Tibial nerve (tissue), 4 donors: ENCODE results near the gene CLIC5. TPM values are rescaled to one million over a fixed set of nuclear protein-coding genes. Genes with fewer than 3 reads are reported as not detected.
A peak's percentile ranks its signal among the peaks of the same experiment; 100 is the strongest.

Experiments used
- DNase-seq, 2 donors: peaks; one replicate each; pipeline ENCODE4 v3.0.0-alpha.2; 2019; ENCODE audit warnings: low spot score in 2 of 2
- H3K27ac ChIP-seq, 4 donors: fragments of 200-600 bp; sonication (generic) in 3 of 4; one replicate each; pipeline ENCODE4 v1.5.1; 2017 to 2019; ENCODE audit warnings: mild to moderate bottlenecking in 1 of 4
- H3K27me3 ChIP-seq, 2 donors: fragments of 200-600 bp; sonication (generic) in 1 of 2; one replicate each; pipeline versions ENCODE4 v1.5.1 to v1.6.0; 2017 to 2019
- H3K36me3 ChIP-seq, 3 donors: fragments of 200-600 bp; sonication (generic); one replicate each; pipeline ENCODE4 v1.5.1; 2018 to 2019
- H3K4me1 ChIP-seq, 4 donors: fragments of 200-600 bp; sonication (generic) in 3 of 4; one replicate each; pipeline ENCODE4 v1.5.1; 2017 to 2019
- H3K4me3 ChIP-seq, 4 donors: fragments of 200-600 bp; sonication (generic) in 3 of 4; one replicate each; pipeline ENCODE4 v1.5.1; 2017 to 2019; ENCODE audit warnings: mild to moderate bottlenecking in 1 of 4, moderate library complexity in 1 of 4
- H3K9me3 ChIP-seq, 4 donors: fragments of 200-600 bp; sonication (generic) in 3 of 4; one replicate each; pipeline ENCODE4 v1.5.1; 2017 to 2019
- EP300 ChIP-seq, 2 donors: sonication (generic); formaldehyde crosslinking; IDR thresholded peaks; one replicate each; pipeline ENCODE4 v1.6.1; 2017; ENCODE audit warnings: antibody characterized with exemption in 2 of 2, mild to moderate bottlenecking in 1 of 2
- POLR2A ChIP-seq, 2 donors: fragments of 450-650 bp; IDR thresholded peaks; one replicate each; pipeline ENCODE4 v1.6.1; 2017; ENCODE audit warnings: antibody characterized with exemption in 2 of 2, mild to moderate bottlenecking in 2 of 2, moderate library complexity in 2 of 2
- WGBS, 2 donors: methylation state at CpG; one replicate each; pipeline ENCODE4 v1.1.5; 2018; 5-methylcytosine and 5-hydroxymethylcytosine counted together
- total RNA-seq, 4 donors: library from RNA; depleted of rRNA; stranded (reverse); fragments of >200 nt; gene quantifications; one replicate each; pipeline ENCODE4 v1.1.0, GENCODE V29; 2016
- TF ChIP-seq, protein P1 (sequence below), 5 experiments: fragments of 200-600 bp in 3 of 5; fragments of 450-650 bp in 2 of 5; sonication (generic) in 3 of 5; IDR thresholded peaks; one replicate each; pipeline ENCODE4 v1.5.1; 2016 to 2019; ENCODE audit warnings: antibody characterized with exemption in 5 of 5, mild to moderate bottlenecking in 3 of 5, moderate library complexity in 2 of 5

CLIC5 gene
- total RNA-seq, 4 donors from 2014 or later, result 6.6 to 47.2 (median 34.8) TPM

DNA sequence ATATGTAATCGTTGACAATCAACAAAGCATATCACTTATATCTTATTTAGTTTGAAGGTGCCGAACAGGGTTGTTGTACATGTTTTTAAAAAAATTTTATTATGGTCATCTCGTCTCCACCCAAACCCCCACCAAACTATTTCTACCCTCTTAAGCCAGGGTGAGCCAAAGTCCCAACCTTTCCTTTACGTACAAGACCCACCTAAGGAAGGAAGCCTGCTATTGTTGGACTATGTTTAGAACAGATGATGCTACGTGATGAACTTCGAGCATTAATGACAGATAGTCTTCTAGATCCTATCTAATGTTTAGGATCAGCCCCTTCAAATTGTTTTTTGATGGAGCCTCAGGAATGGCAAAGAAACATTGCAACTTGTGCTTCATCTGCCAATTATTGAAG lies 44.4 kb downstream of the CLIC5 start:
- H3K27ac ChIP-seq, result no peak overlapping the region
- peaks cover 0 to 5% (median 3%) of the 10 kb centered on the region in 4 donors for H3K9me3 ChIP-seq
- no peaks in the 10 kb centered on the region for H3K36me3 ChIP-seq
- peaks cover 0 to 56% (median 4%) of the 10 kb centered on the region in 4 donors for H3K4me1 ChIP-seq
- H3K4me3 ChIP-seq, result no peak overlapping the region
- WGBS, 2 donors, result 85 to 90% methylated on average over 6 of the region's 6 CpGs
- TF ChIP-seq EP300 (IDR thresholded peaks at IDR 0.05) (no peak), POLR2A (IDR thresholded peaks at IDR 0.05) (no peak)
- TF ChIP-seq, protein P1, sequence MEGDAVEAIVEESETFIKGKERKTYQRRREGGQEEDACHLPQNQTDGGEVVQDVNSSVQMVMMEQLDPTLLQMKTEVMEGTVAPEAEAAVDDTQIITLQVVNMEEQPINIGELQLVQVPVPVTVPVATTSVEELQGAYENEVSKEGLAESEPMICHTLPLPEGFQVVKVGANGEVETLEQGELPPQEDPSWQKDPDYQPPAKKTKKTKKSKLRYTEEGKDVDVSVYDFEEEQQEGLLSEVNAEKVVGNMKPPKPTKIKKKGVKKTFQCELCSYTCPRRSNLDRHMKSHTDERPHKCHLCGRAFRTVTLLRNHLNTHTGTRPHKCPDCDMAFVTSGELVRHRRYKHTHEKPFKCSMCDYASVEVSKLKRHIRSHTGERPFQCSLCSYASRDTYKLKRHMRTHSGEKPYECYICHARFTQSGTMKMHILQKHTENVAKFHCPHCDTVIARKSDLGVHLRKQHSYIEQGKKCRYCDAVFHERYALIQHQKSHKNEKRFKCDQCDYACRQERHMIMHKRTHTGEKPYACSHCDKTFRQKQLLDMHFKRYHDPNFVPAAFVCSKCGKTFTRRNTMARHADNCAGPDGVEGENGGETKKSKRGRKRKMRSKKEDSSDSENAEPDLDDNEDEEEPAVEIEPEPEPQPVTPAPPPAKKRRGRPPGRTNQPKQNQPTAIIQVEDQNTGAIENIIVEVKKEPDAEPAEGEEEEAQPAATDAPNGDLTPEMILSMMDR (IDR thresholded peaks at IDR 0.05), result no peak
- DNase-seq, result no peak
- H3K27me3 ChIP-seq, result no peaks in the 10 kb centered on the region

DNA sequence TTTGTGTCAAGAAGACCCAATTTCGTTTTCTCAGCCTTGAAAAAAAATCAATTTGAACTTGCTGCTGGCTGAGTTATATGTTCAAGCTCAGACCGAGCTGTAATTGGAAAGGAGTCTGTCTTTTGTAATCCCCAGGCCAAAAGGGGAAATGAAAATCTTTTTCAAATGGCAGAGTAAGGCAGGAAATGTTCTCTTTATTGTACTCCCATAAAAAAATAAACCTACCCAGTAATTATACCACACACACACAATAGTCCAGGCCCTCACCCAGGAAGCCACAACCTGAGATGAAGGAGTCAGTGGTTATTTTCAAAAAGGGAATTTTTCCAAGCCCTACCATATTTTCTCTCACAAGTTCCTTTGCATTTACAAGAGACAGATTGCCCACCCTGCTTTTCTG lies 45.3 kb downstream of the CLIC5 start:
- Histone ChIP-seq H3K4me1 (peaks cover 0 to 57% (median 4%) of the 10 kb centered on the region in 4 donors), H3K27ac (peak overlapping the region in 3 of 4 donors; percentile 1 to 63 (median 52)), H3K36me3 (no peaks in the 10 kb centered on the region), H3K9me3 (peaks cover 0 to 5% (median 2%) of the 10 kb centered on the region in 4 donors), H3K4me3 (no peak overlapping the region), H3K27me3 (no peaks in the 10 kb centered on the region)
- WGBS, 2 donors, result 12 to 14% methylated on average over 2 of the region's 2 CpGs
- no peak for TF ChIP-seq EP300 (IDR thresholded peaks at IDR 0.05)
- TF ChIP-seq POLR2A (IDR thresholded peaks at IDR 0.05), result no peak
- TF ChIP-seq, protein P1 (IDR thresholded peaks at IDR 0.05), result no peak
- no peak for DNase-seq

DNA sequence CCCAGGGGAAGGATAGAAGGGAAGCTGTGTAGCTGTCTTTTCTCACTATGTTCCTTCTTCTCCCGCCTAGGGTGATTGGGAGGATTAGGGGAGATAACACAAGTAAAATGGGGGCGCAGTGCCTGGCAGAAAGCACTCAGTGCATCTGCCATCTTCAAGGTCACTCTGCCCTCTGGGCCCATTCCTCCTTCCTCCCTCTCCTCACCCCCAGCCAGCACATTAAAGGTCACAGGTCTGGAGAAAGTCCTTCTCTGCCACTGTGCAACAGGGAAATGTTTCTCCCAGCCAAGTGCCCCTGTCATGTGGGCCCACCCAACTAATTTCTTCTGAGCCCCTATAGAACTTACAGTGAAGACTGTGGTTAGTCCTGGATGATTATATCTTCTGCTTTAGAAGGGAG lies 45.8 kb downstream of the CLIC5 start:
- Histone ChIP-seq H3K36me3 (no peaks in the 10 kb centered on the region), H3K4me3 (no peak overlapping the region), H3K27me3 (no peaks in the 10 kb centered on the region), H3K27ac (peak overlapping the region in 3 of 4 donors; percentile 1 to 63 (median 52)), H3K9me3 (peaks cover 0 to 2% (median under 1%) of the 10 kb centered on the region in 4 donors), H3K4me1 (peaks cover 0 to 57% (median 4%) of the 10 kb centered on the region in 4 donors)
- WGBS, 2 donors, result 88 to 93% methylated on average over 2 of the region's 2 CpGs
- TF ChIP-seq, protein P1 (IDR thresholded peaks at IDR 0.05), result no peak
- TF ChIP-seq EP300 (IDR thresholded peaks at IDR 0.05) (no peak), POLR2A (IDR thresholded peaks at IDR 0.05) (no peak)
- DNase-seq, result no peak

DNA sequence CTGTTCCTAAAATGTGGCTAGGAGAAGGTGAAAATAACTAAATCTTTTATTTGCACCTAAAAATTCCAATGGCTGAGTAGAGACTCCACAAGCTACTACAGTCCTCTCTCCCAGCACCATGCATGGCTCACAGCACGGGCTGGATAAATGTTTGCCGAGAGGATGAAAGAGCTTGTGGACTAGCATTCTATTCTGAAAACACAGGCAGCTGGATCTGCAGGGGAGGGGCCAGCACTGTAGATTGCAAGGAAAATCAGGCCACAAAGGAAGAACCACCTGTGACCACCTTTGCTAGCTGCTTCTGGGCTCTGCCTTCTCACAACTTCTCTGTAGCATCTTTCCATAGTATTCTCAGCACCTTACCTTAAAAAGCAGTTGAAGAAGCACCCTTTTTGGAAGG lies 46.6 kb downstream of the CLIC5 start:
- no peak for DNase-seq
- H3K27me3 ChIP-seq, result no peaks in the 10 kb centered on the region
- no peak overlapping the region for H3K4me3 ChIP-seq
- H3K4me1 ChIP-seq, result peaks cover 0 to 57% (median 4%) of the 10 kb centered on the region in 4 donors
- H3K36me3 ChIP-seq, result no peaks in the 10 kb centered on the region
- TF ChIP-seq, protein P1 (IDR thresholded peaks at IDR 0.05), result no peak
- TF ChIP-seq EP300 (IDR thresholded peaks at IDR 0.05) (no peak), POLR2A (IDR thresholded peaks at IDR 0.05) (no peak)
- 52 to 63% methylated on average over 2 of the region's 2 CpGs for WGBS, 2 donors
- peak overlapping the region in 1 of 4 donors; percentile 1 for H3K27ac ChIP-seq
- no peaks in the 10 kb centered on the region for H3K9me3 ChIP-seq

- H3K27ac ChIP-seq, result peak overlapping the region in 2 of 4 donors; percentile 5 to 28
- no peaks in the 10 kb centered on the region for H3K9me3 ChIP-seq
- WGBS, 2 donors, result 100% methylated on average over 1 of the region's 1 CpG
- TF ChIP-seq POLR2A (IDR thresholded peaks at IDR 0.05) (no peak), EP300 (IDR thresholded peaks at IDR 0.05) (no peak)
- TF ChIP-seq, protein P1 (IDR thresholded peaks at IDR 0.05), result no peak
- no peaks in the 10 kb centered on the region for H3K36me3 ChIP-seq
- DNase-seq, result no peak
- peaks cover 0 to 50% (median 4%) of the 10 kb centered on the region in 4 donors for H3K4me1 ChIP-seq
- H3K4me3 ChIP-seq, result no peak overlapping the region
- no peaks in the 10 kb centered on the region for H3K27me3 ChIP-seq
Observed at GRCh38 chr6:45967363-45967762, 48.3 kb downstream of the CLIC5 start.
